ENCODE measurements around the gene TACR2.

- no peak for TF ChIP-seq POLR2A (IDR thresholded peaks at IDR 0.05)
- TF ChIP-seq, protein P1, sequence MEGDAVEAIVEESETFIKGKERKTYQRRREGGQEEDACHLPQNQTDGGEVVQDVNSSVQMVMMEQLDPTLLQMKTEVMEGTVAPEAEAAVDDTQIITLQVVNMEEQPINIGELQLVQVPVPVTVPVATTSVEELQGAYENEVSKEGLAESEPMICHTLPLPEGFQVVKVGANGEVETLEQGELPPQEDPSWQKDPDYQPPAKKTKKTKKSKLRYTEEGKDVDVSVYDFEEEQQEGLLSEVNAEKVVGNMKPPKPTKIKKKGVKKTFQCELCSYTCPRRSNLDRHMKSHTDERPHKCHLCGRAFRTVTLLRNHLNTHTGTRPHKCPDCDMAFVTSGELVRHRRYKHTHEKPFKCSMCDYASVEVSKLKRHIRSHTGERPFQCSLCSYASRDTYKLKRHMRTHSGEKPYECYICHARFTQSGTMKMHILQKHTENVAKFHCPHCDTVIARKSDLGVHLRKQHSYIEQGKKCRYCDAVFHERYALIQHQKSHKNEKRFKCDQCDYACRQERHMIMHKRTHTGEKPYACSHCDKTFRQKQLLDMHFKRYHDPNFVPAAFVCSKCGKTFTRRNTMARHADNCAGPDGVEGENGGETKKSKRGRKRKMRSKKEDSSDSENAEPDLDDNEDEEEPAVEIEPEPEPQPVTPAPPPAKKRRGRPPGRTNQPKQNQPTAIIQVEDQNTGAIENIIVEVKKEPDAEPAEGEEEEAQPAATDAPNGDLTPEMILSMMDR (IDR thresholded peaks at IDR 0.05) = no peak
Measured at GRCh38 chr10:69414036-69415018, 2.4 kb downstream of the TACR2 start.
